Activated T-helper 17 cell treated with anti-CD3 and anti-CD28 coated beads, Interleukin-2, amount 50 U/mL, for 72 hours (primary cell): Measurements from ENCODE around the gene MOV10. TPM values are rescaled to one million over a fixed set of nuclear protein-coding genes. Genes with fewer than 3 reads are reported as not detected.

ENCODE experiments used
- ATAC-seq: fragments of 150-1000 bp; cut with Tn5 transposase; replicated peaks from 2 replicates; pipeline ENCODE4 v1.10.0; 2021; ENCODE audit warnings: mild to moderate bottlenecking, moderate library complexity
- H3K27ac Mint-ChIP-seq: one replicate; pipeline ENCODE4 v1.8.0; 2022; ENCODE audit warnings: mixed read lengths
- H3K27me3 Mint-ChIP-seq: one replicate; pipeline ENCODE4 v1.8.0; 2022; ENCODE audit warnings: mixed read lengths
- H3K36me3 Mint-ChIP-seq: one replicate; pipeline ENCODE4 v1.8.0; 2022; ENCODE audit warnings: low read depth, mild to moderate bottlenecking, mixed read lengths
- H3K4me1 Mint-ChIP-seq: one replicate; pipeline ENCODE4 v1.8.0; 2022; ENCODE audit warnings: mixed read lengths
- H3K4me3 Mint-ChIP-seq: one replicate; pipeline ENCODE4 v1.8.0; 2022; ENCODE audit warnings: mild to moderate bottlenecking, mixed read lengths
- H3K9me3 Mint-ChIP-seq: one replicate; pipeline ENCODE4 v1.8.0; 2022; ENCODE audit warnings: mixed read lengths
- total RNA-seq, 2 donors: library from RNA; stranded (reverse); gene quantifications; one replicate each; pipeline ENCODE4 v1.2.3, GENCODE V29; 2022

MOV10 gene
- total RNA-seq, 2 donors from 2014 or later: 54.7 to 59.3 TPM

- Mint-ChIP-seq H3K4me1 (peaks cover 36% of the 10 kb centered on the region), H3K27me3 (no peaks in the 10 kb centered on the region), H3K9me3 (no peaks in the 10 kb centered on the region), H3K4me3 (peak overlapping the region; percentile 42), H3K27ac (peak overlapping the region; percentile 85), H3K36me3 (peaks cover 26% of the 10 kb centered on the region)
- no peak for ATAC-seq
Observed at GRCh38 chr1:112700290-112701226, 26.1 kb downstream of the MOV10 start.

- ATAC-seq: no peak
- peaks cover 26% of the 10 kb centered on the region for H3K36me3 Mint-ChIP-seq
- no peaks in the 10 kb centered on the region for H3K27me3 Mint-ChIP-seq
- H3K4me1 Mint-ChIP-seq: peaks cover 38% of the 10 kb centered on the region
- peak overlapping the region; percentile 85 for H3K27ac Mint-ChIP-seq
- peak overlapping the region; percentile 42 for H3K4me3 Mint-ChIP-seq
- no peaks in the 10 kb centered on the region for H3K9me3 Mint-ChIP-seq
Observed at GRCh38 chr1:112701227-112702066, 27.0 kb downstream of the MOV10 start.

GRCh38 chr1:112702067-112702395 is 27.6 kb downstream of the MOV10 start:
- Mint-ChIP-seq H3K27ac (peak overlapping the region; percentile 68), H3K27me3 (no peaks in the 10 kb centered on the region)

GRCh38 chr1:112702420-112703261 is 28.2 kb downstream of the MOV10 start:
- no peaks in the 10 kb centered on the region for H3K27me3 Mint-ChIP-seq
- ATAC-seq: no peak
- H3K4me1 Mint-ChIP-seq: peaks cover 38% of the 10 kb centered on the region
- H3K9me3 Mint-ChIP-seq: no peaks in the 10 kb centered on the region
- H3K27ac Mint-ChIP-seq: peak overlapping the region; percentile 68
- peaks cover 26% of the 10 kb centered on the region for H3K36me3 Mint-ChIP-seq
- H3K4me3 Mint-ChIP-seq: peak overlapping the region; percentile 27

More at GRCh38 chr1:112702067-112702395, 27.6 kb downstream of the MOV10 start:
- Mint-ChIP-seq H3K4me1 (peaks cover 38% of the 10 kb centered on the region), H3K4me3 (peak overlapping the region; percentile 27), H3K9me3 (no peaks in the 10 kb centered on the region), H3K36me3 (peaks cover 26% of the 10 kb centered on the region)
- no peak for ATAC-seq

GRCh38 chr1:112703706-112704105 is 29.2 kb downstream of the MOV10 start:
- Mint-ChIP-seq H3K27ac (no peak overlapping the region), H3K9me3 (no peaks in the 10 kb centered on the region), H3K36me3 (peaks cover 26% of the 10 kb centered on the region), H3K4me1 (peaks cover 38% of the 10 kb centered on the region), H3K4me3 (peak overlapping the region; percentile 79), H3K27me3 (no peaks in the 10 kb centered on the region)
- no peak for ATAC-seq

- Mint-ChIP-seq H3K36me3 (peaks cover 23% of the 10 kb centered on the region), H3K4me3 (peak overlapping the region; percentile 79), H3K9me3 (no peaks in the 10 kb centered on the region), H3K4me1 (peaks cover 38% of the 10 kb centered on the region), H3K27me3 (no peaks in the 10 kb centered on the region), H3K27ac (peak overlapping the region; percentile 66)
- peak; percentile 75 for ATAC-seq
Observed at GRCh38 chr1:112704391-112704933, 30.0 kb downstream of the MOV10 start.

- Mint-ChIP-seq H3K36me3 (peaks cover 17% of the 10 kb centered on the region), H3K4me1 (peaks cover 37% of the 10 kb centered on the region), H3K9me3 (no peaks in the 10 kb centered on the region), H3K27ac (peak overlapping the region; percentile 66), H3K4me3 (peak overlapping the region; percentile 79), H3K27me3 (no peaks in the 10 kb centered on the region)
- peak; percentile 69 for ATAC-seq
Observed at GRCh38 chr1:112704934-112705627, 30.6 kb downstream of the MOV10 start.

GRCh38 chr1:112706505-112707220 is 32.2 kb downstream of the MOV10 start, which contains the start of gene RHOC:
RHOC (minus strand) TSS chr1:112707127; CDS start chr1:112703799, 3,328 bp downstream.
- H3K4me3 Mint-ChIP-seq: peak within 1 kb of the TSS; percentile 79
- H3K4me1 Mint-ChIP-seq: peaks cover 33% of the 10 kb centered on the region
- peak within 1 kb of the TSS; percentile 48 for H3K27ac Mint-ChIP-seq
- peak; percentile 56 for ATAC-seq
- peaks cover 11% of the 10 kb centered on the region for H3K36me3 Mint-ChIP-seq
- no peaks in the 10 kb centered on the region for H3K27me3 Mint-ChIP-seq
- no peaks in the 10 kb centered on the region for H3K9me3 Mint-ChIP-seq

GRCh38 chr1:112707221-112708001 is 33.0 kb downstream of the MOV10 start:
- peak overlapping the region; percentile 48 for H3K27ac Mint-ChIP-seq
- peak overlapping the region; percentile 67 for H3K4me3 Mint-ChIP-seq

GRCh38 chr1:112708002-112708448 is 33.6 kb downstream of the MOV10 start:
- H3K27ac Mint-ChIP-seq: no peak overlapping the region
- no peaks in the 10 kb centered on the region for H3K9me3 Mint-ChIP-seq
- H3K36me3 Mint-ChIP-seq: no peaks in the 10 kb centered on the region
- no peak for ATAC-seq
- peaks cover 23% of the 10 kb centered on the region for H3K4me1 Mint-ChIP-seq
- no peaks in the 10 kb centered on the region for H3K27me3 Mint-ChIP-seq
- H3K4me3 Mint-ChIP-seq: peak overlapping the region; percentile 67

More at GRCh38 chr1:112707221-112708001, 33.0 kb downstream of the MOV10 start:
- no peaks in the 10 kb centered on the region for H3K27me3 Mint-ChIP-seq
- H3K36me3 Mint-ChIP-seq: peaks cover 3% of the 10 kb centered on the region
- no peaks in the 10 kb centered on the region for H3K9me3 Mint-ChIP-seq
- peak; percentile 62 for ATAC-seq
- peaks cover 25% of the 10 kb centered on the region for H3K4me1 Mint-ChIP-seq

- Mint-ChIP-seq H3K36me3 (no peaks in the 10 kb centered on the region), H3K27ac (no peak overlapping the region), H3K4me3 (peak overlapping the region; percentile 67)
Observed at GRCh38 chr1:112708489-112708888, 34.0 kb downstream of the MOV10 start.

GRCh38 chr1:112710159-112710558 is 35.7 kb downstream of the MOV10 start:
- ATAC-seq: no peak
- peaks cover 4% of the 10 kb centered on the region for H3K27me3 Mint-ChIP-seq
- H3K9me3 Mint-ChIP-seq: no peaks in the 10 kb centered on the region
- H3K36me3 Mint-ChIP-seq: no peaks in the 10 kb centered on the region
- H3K27ac Mint-ChIP-seq: no peak overlapping the region
- peaks cover 16% of the 10 kb centered on the region for H3K4me1 Mint-ChIP-seq
- no peak overlapping the region for H3K4me3 Mint-ChIP-seq

More at GRCh38 chr1:112708489-112708888, 34.0 kb downstream of the MOV10 start:
- Mint-ChIP-seq H3K9me3 (no peaks in the 10 kb centered on the region), H3K4me1 (peaks cover 23% of the 10 kb centered on the region), H3K27me3 (no peaks in the 10 kb centered on the region)
- no peak for ATAC-seq
